GM18517 (cell line): ENCODE measurements around the gene SLC6A12.
"Not testable (repeated sequence)": the region's sequence is repeated elsewhere in the genome, so short reads cannot be mapped to it uniquely, and the experiment has no call there.

Source experiments
- ATAC-seq: cut with Tn5 transposase; IDR thresholded peaks from one replicate; pipeline ENCODE4 v1.9.1; 2021; ENCODE audit warnings: mild to moderate bottlenecking, moderate library complexity; ENCODE audit not compliant: unreplicated experiment

The SLC6A12 gene

GRCh38 chr12:235967-236366 is 22.0 kb upstream of the SLC6A12 start:
- ATAC-seq, result not testable (repeated sequence)

GRCh38 chr12:234891-235415 is 21.0 kb upstream of the SLC6A12 start:
- ATAC-seq, result no peak

- no peak for ATAC-seq
Measured at GRCh38 chr12:234019-234418, 20.1 kb upstream of the SLC6A12 start.

- ATAC-seq, result no peak
Measured at GRCh38 chr12:233615-233968, 19.6 kb upstream of the SLC6A12 start.

GRCh38 chr12:232731-233614 is 19.0 kb upstream of the SLC6A12 start:
- ATAC-seq, result no peak

GRCh38 chr12:230925-231671 is 17.1 kb upstream of the SLC6A12 start:
- no peak for ATAC-seq

- ATAC-seq, result no peak
Measured at GRCh38 chr12:229441-230191, 15.7 kb upstream of the SLC6A12 start.

GRCh38 chr12:228846-229200 is 14.9 kb upstream of the SLC6A12 start:
- no peak for ATAC-seq

GRCh38 chr12:227923-228845 is 14.2 kb upstream of the SLC6A12 start:
- ATAC-seq, result no peak

GRCh38 chr12:227286-227915 is 13.4 kb upstream of the SLC6A12 start:
- ATAC-seq, result no peak

- no peak for ATAC-seq
Measured at GRCh38 chr12:226401-226800, 12.4 kb upstream of the SLC6A12 start.

- ATAC-seq, result no peak
Measured at GRCh38 chr12:225012-225411, 11.1 kb upstream of the SLC6A12 start.

GRCh38 chr12:224330-224729 is 10.4 kb upstream of the SLC6A12 start:
- no peak for ATAC-seq

GRCh38 chr12:223841-224240 is 9.9 kb upstream of the SLC6A12 start:
- no peak for ATAC-seq

GRCh38 chr12:221736-222135 is 7.8 kb upstream of the SLC6A12 start:
- ATAC-seq, result no peak

- no peak for ATAC-seq
Measured at GRCh38 chr12:220946-221550, 7.1 kb upstream of the SLC6A12 start.

- no peak for ATAC-seq
Measured at GRCh38 chr12:220491-220890, 6.5 kb upstream of the SLC6A12 start.

- no peak for ATAC-seq
Measured at GRCh38 chr12:219891-220352, 6.0 kb upstream of the SLC6A12 start.
